Superior temporal gyrus (tissue), 1 donor: Measurements from ENCODE around the gene ROBO3.

Source experiments
- DNase-seq: peaks from one replicate; pipeline ENCODE4 v3.0.0-alpha.2; 2016; ENCODE audit errors: extremely low spot score

Gene ROBO3

GRCh38 chr11:124892750-124893454 is 27.7 kb downstream of the ROBO3 start:
- no peak for DNase-seq

GRCh38 chr11:124893781-124894401 is 28.7 kb downstream of the ROBO3 start:
- no peak for DNase-seq

- no peak for DNase-seq
Measured at GRCh38 chr11:124894606-124895430, 29.6 kb downstream of the ROBO3 start.

- DNase-seq = no peak
Measured at GRCh38 chr11:124895471-124895971, 30.3 kb downstream of the ROBO3 start.

GRCh38 chr11:124896071-124896750 is 31.0 kb downstream of the ROBO3 start:
- DNase-seq = no peak

- DNase-seq = no peak
Measured at GRCh38 chr11:124896821-124897391, 31.7 kb downstream of the ROBO3 start.

GRCh38 chr11:124897674-124898262 is 32.5 kb downstream of the ROBO3 start, which contains the start of gene ROBO4:
Gene ROBO4 (minus strand): TSS chr11:124897865. CDS start chr11:124897795, 70 bp downstream.
- no peak for DNase-seq

GRCh38 chr11:124898263-124898680 is 33.0 kb downstream of the ROBO3 start:
- no peak for DNase-seq

GRCh38 chr11:124898711-124899110 is 33.5 kb downstream of the ROBO3 start:
- peak; percentile 66 for DNase-seq

- no peak for DNase-seq
Measured at GRCh38 chr11:124899383-124900145, 34.3 kb downstream of the ROBO3 start.

GRCh38 chr11:124900464-124900863 is 35.2 kb downstream of the ROBO3 start:
- peak; percentile 23 for DNase-seq

GRCh38 chr11:124902616-124903015 is 37.4 kb downstream of the ROBO3 start:
- no peak for DNase-seq

- DNase-seq = peak; percentile 9
Measured at GRCh38 chr11:124915541-124916369, 50.5 kb downstream of the ROBO3 start.

- peak; percentile 8 for DNase-seq
Measured at GRCh38 chr11:124916370-124916710, 51.1 kb downstream of the ROBO3 start.

GRCh38 chr11:124917115-124917637 is 51.9 kb downstream of the ROBO3 start:
- DNase-seq = peak; percentile 94

GRCh38 chr11:124918950-124919349 is 53.7 kb downstream of the ROBO3 start, which contains the start of gene HEPN1:
Gene HEPN1 (plus strand): TSS chr11:124919250.
- DNase-seq = no peak

GRCh38 chr11:124919898-124920297 is 54.7 kb downstream of the ROBO3 start:
- DNase-seq = no peak

- no peak for DNase-seq
Measured at GRCh38 chr11:124920356-124920755, 55.1 kb downstream of the ROBO3 start.
